HepG2 (cell line): ENCODE results near the gene KNG1. TPM values are rescaled to one million over a fixed set of nuclear protein-coding genes. Genes with fewer than 3 reads are reported as not detected.

Source experiments
- ATF3 ChIP-seq: sonication (generic); formaldehyde crosslinking; IDR thresholded peaks from 2 replicates; pipeline ENCODE4 v1.4.0; 2020; ENCODE audit warnings: missing genetic modification reagents
- CBFB ChIP-seq: sonication (generic); formaldehyde crosslinking; IDR thresholded peaks from 2 replicates; pipeline ENCODE4 v1.4.0; 2020; ENCODE audit warnings: missing genetic modification reagents
- CEBPG ChIP-seq: IDR thresholded peaks from 2 replicates; pipeline ENCODE4 v1.6.1; 2016
- FOXK1 ChIP-seq: sonication (generic); formaldehyde crosslinking; IDR thresholded peaks from 2 replicates; pipeline ENCODE4 v1.4.0; 2020; ENCODE audit warnings: low read depth, missing genetic modification reagents, borderline replicate concordance
- HNRNPLL ChIP-seq: fragments of 200-400 bp; formaldehyde crosslinking; IDR thresholded peaks from 2 replicates; pipeline ENCODE4 v1.6.1; 2017; ENCODE audit warnings: mild to moderate bottlenecking, low read depth, low read length; ENCODE audit not compliant: poor library complexity, severe bottlenecking
- HNRNPUL1 ChIP-seq: fragments of 200-400 bp; formaldehyde crosslinking; IDR thresholded peaks from 2 replicates; pipeline ENCODE4 v1.6.1; 2017; ENCODE audit warnings: low read depth, mild to moderate bottlenecking, low read length, moderate library complexity
- JARID2 ChIP-seq: sonication (generic); formaldehyde crosslinking; IDR thresholded peaks from 2 replicates; pipeline ENCODE4 v1.8.1; 2023; ENCODE audit warnings: missing genetic modification reagents, inconsistent platforms; ENCODE audit not compliant: insufficient replicate concordance
- MEF2D ChIP-seq: sonication (generic); formaldehyde crosslinking; IDR thresholded peaks from 2 replicates; pipeline ENCODE4 v1.5.1; 2020; ENCODE audit warnings: mild to moderate bottlenecking, missing genetic modification reagents
- NFIC ChIP-seq: IDR thresholded peaks from 2 replicates; pipeline ENCODE4 v1.6.1; 2012; ENCODE audit warnings: mild to moderate bottlenecking, low read length, inconsistent platforms
- RCOR2 ChIP-seq: IDR thresholded peaks from 2 replicates; pipeline ENCODE4 v1.6.1; 2016; ENCODE audit warnings: missing biosample characterization, missing genetic modification reagents
- RFXANK ChIP-seq: IDR thresholded peaks from 2 replicates; pipeline ENCODE4 v1.6.1; 2016
- SIN3B ChIP-seq: fragments of 150-350 bp; IDR thresholded peaks from 2 replicates; pipeline ENCODE4 v1.6.1; 2014; ENCODE audit warnings: low read length
- SMAD1 ChIP-seq: sonication (generic); formaldehyde crosslinking; IDR thresholded peaks from 2 replicates; pipeline ENCODE4 v1.4.0; 2020; ENCODE audit warnings: missing genetic modification reagents, low read depth, mild to moderate bottlenecking, borderline replicate concordance
- SNAPC4 ChIP-seq: sonication (generic); formaldehyde crosslinking; IDR thresholded peaks from 2 replicates; pipeline ENCODE4 v1.4.0; 2020; ENCODE audit warnings: mild to moderate bottlenecking, missing genetic modification reagents
- TAF15 ChIP-seq: fragments of 200-400 bp; formaldehyde crosslinking; IDR thresholded peaks from one replicate; pipeline ENCODE4 v1.6.1; 2018; ENCODE audit warnings: mild to moderate bottlenecking, low read depth, low read length; ENCODE audit not compliant: poor library complexity, severe bottlenecking
- TARDBP ChIP-seq: sonication (generic); formaldehyde crosslinking; IDR thresholded peaks from 2 replicates; pipeline ENCODE4 v1.8.0; 2022; ENCODE audit warnings: mild to moderate bottlenecking, missing genetic modification reagents
- TMF1 ChIP-seq: sonication (generic); formaldehyde crosslinking; IDR thresholded peaks from 2 replicates; pipeline ENCODE4 v1.8.1; 2022; ENCODE audit warnings: low read depth, missing genetic modification reagents
- TRIM24 ChIP-seq: sonication (generic); formaldehyde crosslinking; IDR thresholded peaks from 2 replicates; pipeline ENCODE4 v1.8.0; 2022; ENCODE audit warnings: mild to moderate bottlenecking, missing genetic modification reagents
- ZNF234 ChIP-seq: sonication (generic); formaldehyde crosslinking; conservative IDR thresholded peaks from 2 replicates; pipeline ENCODE4 v1.5.1; 2020; ENCODE audit warnings: mild to moderate bottlenecking, missing genetic modification reagents
- ZNF329 ChIP-seq: sonication (generic); formaldehyde crosslinking; IDR thresholded peaks from 2 replicates; pipeline ENCODE4 v1.9.0; 2021; ENCODE audit warnings: low read depth, mild to moderate bottlenecking, missing genetic modification reagents
- ZNF382 ChIP-seq: sonication (generic); formaldehyde crosslinking; IDR thresholded peaks from 2 replicates; pipeline ENCODE4 v1.5.0; 2020; ENCODE audit warnings: missing genetic modification reagents, mild to moderate bottlenecking, borderline replicate concordance
- ZNF7 ChIP-seq: IDR thresholded peaks from 2 replicates; pipeline ENCODE4 v1.6.1; 2016; ENCODE audit warnings: missing biosample characterization, missing genetic modification reagents
- ZNF737 ChIP-seq: sonication (generic); formaldehyde crosslinking; IDR thresholded peaks from 2 replicates; pipeline ENCODE4 v1.5.0; 2020; ENCODE audit warnings: missing genetic modification reagents, mild to moderate bottlenecking, borderline replicate concordance
- polyA plus RNA-seq, 8 experiments: library from polyadenylated mRNA; depleted of rRNA in 3 of 8; stranded (reverse) in 7 of 8; unstranded in 1 of 8; fragments of >200 nt; fragmentation: Illumina TruSeq in 4 of 8; extraction: Trizol in 4 of 8; gene quantifications; 2 replicates each; pipeline versions ENCODE4 v1.2.1 to v1.2.3, GENCODE V29; 2011 to 2016; ENCODE audit warnings: low read depth in 4 of 8, missing spikeins in 1 of 8, mixed read lengths in 1 of 8; ENCODE audit not compliant: insufficient read depth in 1 of 8
- total RNA-seq, 5 experiments: library from RNA; depleted of rRNA; stranded (reverse); fragments of >200 nt; fragmentation: Illumina TruSeq; extraction: Trizol; gene quantifications; 2 replicates each; pipeline ENCODE4 v1.2.3, GENCODE V29; 2016; ENCODE audit warnings: low read depth in 1 of 5
- TF ChIP-seq, protein P1 (sequence below): sonication (generic); formaldehyde crosslinking; IDR thresholded peaks from 2 replicates; pipeline ENCODE4 v1.8.0; 2022; ENCODE audit warnings: missing genetic modification reagents, low read depth, mild to moderate bottlenecking, borderline replicate concordance
- TF ChIP-seq, protein P2 (sequence below): sonication (generic); formaldehyde crosslinking; IDR thresholded peaks from 2 replicates; pipeline ENCODE4 v1.4.0; 2020; ENCODE audit warnings: mild to moderate bottlenecking, missing genetic modification reagents

Gene KNG1
- total and polyA plus RNA-seq, 2 of the 13 experiments (the other 11 are each of a cell fraction or from before 2014, with no cell fraction given): 6.5 to 7.0 TPM

DNA sequence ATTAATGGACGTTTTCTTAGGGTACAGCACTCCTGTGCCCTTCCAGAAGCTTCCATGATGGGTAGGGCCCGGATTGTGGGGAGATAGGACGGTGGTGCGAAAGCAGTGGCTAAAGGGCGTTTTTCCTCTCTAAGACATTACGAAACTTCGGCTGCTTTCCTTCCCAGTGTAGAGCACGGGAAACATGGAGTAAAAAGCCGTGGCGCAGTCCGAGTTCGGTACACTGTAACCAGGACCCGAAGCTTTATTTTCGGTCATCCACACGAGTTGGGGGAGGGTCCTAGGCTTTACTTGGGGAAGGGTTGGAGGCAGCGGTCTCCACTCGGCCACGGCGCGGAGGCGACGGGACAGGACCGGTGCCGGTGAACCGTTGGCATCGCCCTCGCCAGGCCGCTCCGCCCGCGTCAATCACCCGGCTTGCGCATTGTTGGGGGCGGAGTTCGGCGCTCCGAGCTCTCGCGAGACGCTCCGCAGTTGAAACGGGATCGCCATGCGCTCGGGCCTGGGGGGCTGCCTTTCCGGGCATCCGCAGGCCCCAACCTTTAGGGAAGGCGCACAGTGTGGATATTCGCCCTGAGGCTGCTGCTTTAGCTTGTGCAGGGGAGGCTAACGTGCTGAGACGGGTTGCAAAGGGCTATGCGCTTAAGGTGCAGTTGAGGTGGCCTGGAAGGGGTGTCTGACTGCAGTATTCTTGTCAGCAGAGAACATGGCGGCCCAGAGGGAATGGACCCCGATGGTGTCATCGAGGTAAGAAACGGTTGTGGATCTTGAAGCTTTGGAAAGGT lies 66.8 kb downstream of the KNG1 start (continued):
- TF ChIP-seq ZNF7 (CRISPR knock-in tag): no peak
- TF ChIP-seq NFIC: no peak
- TF ChIP-seq TARDBP (CRISPR knock-in tag): peak; percentile 81; the same call in 1 of the 2 replicates
- no peak for TF ChIP-seq ATF3 (CRISPR knock-in tag)
- TF ChIP-seq, protein P1, sequence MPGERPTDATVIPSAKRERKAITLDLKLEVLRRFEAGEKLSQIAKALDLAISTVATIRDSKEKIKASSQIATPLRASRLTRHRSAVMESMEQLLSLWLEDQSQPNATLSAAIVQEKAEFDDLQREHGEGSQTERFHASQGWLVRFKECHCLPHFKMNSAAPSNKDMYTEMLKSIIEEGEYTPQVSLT: no peak
- TF ChIP-seq, protein P2, sequence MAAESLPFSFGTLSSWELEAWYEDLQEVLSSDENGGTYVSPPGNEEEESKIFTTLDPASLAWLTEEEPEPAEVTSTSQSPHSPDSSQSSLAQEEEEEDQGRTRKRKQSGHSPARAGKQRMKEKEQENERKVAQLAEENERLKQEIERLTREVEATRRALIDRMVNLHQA (CRISPR knock-in tag): 0 out of 2 replicates have a peak, but pooled peaks have one; percentile 3
- TF ChIP-seq HNRNPUL1: no peak
- 0 out of 2 replicates have a peak, but pooled peaks have one; percentile 45 for TF ChIP-seq SIN3B
- TF ChIP-seq TAF15: peak; percentile 72
- TF ChIP-seq RCOR2 (CRISPR knock-in tag): no peak
- TF ChIP-seq SMAD1 (CRISPR knock-in tag): no peak
- TF ChIP-seq CEBPG: no peak; the same call in none of the 2 replicates
- TF ChIP-seq JARID2 (CRISPR knock-in tag): no peak
- TF ChIP-seq ZNF329 (CRISPR knock-in tag): no peak
- peak; percentile 73 for TF ChIP-seq HNRNPLL
- no peak for TF ChIP-seq TRIM24 (CRISPR knock-in tag)
- TF ChIP-seq RFXANK: no peak
- TF ChIP-seq TMF1 (CRISPR knock-in tag): no peak
- TF ChIP-seq ZNF737 (CRISPR knock-in tag): no peak
- TF ChIP-seq MEF2D (CRISPR knock-in tag): no peak; the same call in 1 of the 2 replicates
- no peak for TF ChIP-seq FOXK1 (CRISPR knock-in tag)
- TF ChIP-seq ZNF382 (CRISPR knock-in tag): no peak
- no peak for TF ChIP-seq SNAPC4
- 0 out of 2 replicates have a peak, but pooled peaks have one; percentile 27 for TF ChIP-seq ZNF234 (CRISPR knock-in tag)
- TF ChIP-seq CBFB (CRISPR knock-in tag): no peak
